ENCODE data around the gene CTNNBL1. TPM values are rescaled to one million over a fixed set of nuclear protein-coding genes. Genes with fewer than 3 reads are reported as not detected.

The CTNNBL1 gene
- total and polyA plus RNA-seq, 2 experiments from 2014 or later = 36.3 to 68.7 TPM

GRCh38 chr20:37686762-37687477 is 6.9 kb upstream of the CTNNBL1 start:
- H4K20me1 ChIP-seq (replicated peaks; ENCODE audit: insufficient read depth) = no peaks in the 10 kb centered on the region
- TF ChIP-seq ZNF331 (CRISPR knock-in tag; IDR thresholded peaks at IDR 0.05; ENCODE audit: low read depth) (no peak), CREB1 (CRISPR knock-in tag; IDR thresholded peaks at IDR 0.05; ENCODE audit: low read depth) (no peak), ETS1 (IDR thresholded peaks at IDR 0.05) (no peak), JUNB (IDR thresholded peaks at IDR 0.05; ENCODE audit: unreplicated experiment) (no peak), ZNF462 (CRISPR knock-in tag; IDR thresholded peaks at IDR 0.05) (no peak), STAT1 (IDR thresholded peaks at IDR 0.05; ENCODE audit: unreplicated experiment) (no peak), CTCF (conservative IDR thresholded peaks at IDR 0.05; ENCODE audit: low read depth in 2 of 2) (no peak)
- DNase-seq (ENCODE audit: low spot score) (no peak), ATAC-seq (no peak)
- no peak overlapping the region for H3K4me2 ChIP-seq
- no peaks in the 10 kb centered on the region for H3K9me2 ChIP-seq (ENCODE audit: insufficient read depth)
- H3K79me2 ChIP-seq (replicated peaks; ENCODE audit: insufficient read depth) = no peaks in the 10 kb centered on the region
- H3K27ac ChIP-seq (ENCODE audit: low read depth) = no peak overlapping the region
- no peak overlapping the region for H2AFZ ChIP-seq
- no peaks in the 10 kb centered on the region for H3F3A ChIP-seq (replicated peaks; ENCODE audit: low read depth)
- Mint-ChIP-seq H3K4me1 (peaks cover 2% of the 10 kb centered on the region; the same call in 1 of the 3 replicates), H3K27ac (no peak overlapping the region), H3K4me3 (no peak overlapping the region), H3K36me3 (ENCODE audit: low read depth) (no peaks in the 10 kb centered on the region), H3K27me3 (ENCODE audit: insufficient read depth, low read depth, poor library complexity) (peaks cover under 1% of the 10 kb centered on the region), H3K9me3 (no peaks in the 10 kb centered on the region)
- no peaks in the 10 kb centered on the region for H3K36me3 ChIP-seq (ENCODE audit: insufficient read depth)
- H3K4me1 ChIP-seq (ENCODE audit: insufficient read depth) = no peaks in the 10 kb centered on the region
- H3K4me3 ChIP-seq = no peak overlapping the region
- H3K27me3 ChIP-seq (ENCODE audit: insufficient read depth) = no peaks in the 10 kb centered on the region

Measured in GM23338 (cell line).